GM06990 (cell line): ENCODE measurements around the gene MKNK1.

Experiments used
- DNase-seq: peaks from one replicate; pipeline ENCODE4 v3.0.0-alpha.2; 2011; ENCODE audit not compliant: insufficient read length; ENCODE audit errors: extremely low read depth
- H3K27me3 ChIP-seq: replicated peaks from 2 replicates; pipeline ENCODE4 v1.6.0; 2011; ENCODE audit warnings: low read length; ENCODE audit not compliant: control insufficient read depth, insufficient read depth
- H3K36me3 ChIP-seq: 2 replicates; pipeline ENCODE4 v1.5.1; 2011; ENCODE audit warnings: low read length; ENCODE audit not compliant: control insufficient read depth, insufficient read depth
- H3K4me3 ChIP-seq: replicated peaks from 2 replicates; pipeline ENCODE4 v1.5.1; 2011; ENCODE audit warnings: low read depth, mild to moderate bottlenecking, control low read depth, low read length
- TF ChIP-seq, protein P1 (sequence below): IDR thresholded peaks from 2 replicates; pipeline ENCODE4 v1.5.1; 2011; ENCODE audit warnings: low read length, control low read depth, mild to moderate bottlenecking, inconsistent platforms; ENCODE audit not compliant: insufficient read depth, poor library complexity, severe bottlenecking

The MKNK1 gene

DNA sequence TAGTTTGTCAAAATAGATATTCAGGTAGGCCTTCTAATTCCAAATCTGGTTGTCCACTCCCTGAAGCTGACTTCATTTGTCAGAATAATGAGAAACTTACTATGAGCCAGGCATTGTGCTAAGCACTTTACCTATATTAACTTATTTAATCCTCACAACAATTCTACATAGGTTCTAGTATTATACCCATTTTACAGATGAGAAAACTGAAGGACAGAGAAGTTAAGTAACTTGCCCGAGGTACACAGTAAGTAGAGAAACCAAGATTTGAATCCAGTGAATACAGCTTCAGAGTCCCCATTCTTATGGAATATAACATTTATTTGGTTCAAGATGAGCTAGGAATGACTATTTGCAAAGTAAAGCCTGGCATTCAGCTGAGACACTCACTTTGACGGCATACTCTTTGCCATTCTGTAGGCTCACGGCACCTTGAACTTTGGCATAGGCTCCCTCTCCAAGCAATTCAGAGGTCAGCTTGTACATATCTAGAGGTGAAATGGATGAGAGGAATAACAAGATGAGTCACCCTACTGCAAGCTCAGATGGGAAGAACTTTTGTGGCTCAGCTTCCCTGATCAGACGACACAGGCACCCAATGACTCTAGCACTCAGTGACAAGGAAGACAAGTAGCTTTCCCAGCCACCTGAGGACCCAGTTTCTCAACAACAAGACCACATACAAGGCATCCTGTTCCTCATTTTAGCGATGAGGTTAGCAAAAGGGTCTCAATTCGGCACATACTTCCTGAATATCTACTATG is 23.7 kb downstream of the MKNK1 start:
- no peak overlapping the region for H3K4me3 ChIP-seq
- no peaks in the 10 kb centered on the region for H3K27me3 ChIP-seq
- peaks cover 16% of the 10 kb centered on the region for H3K36me3 ChIP-seq
- TF ChIP-seq, protein P1, sequence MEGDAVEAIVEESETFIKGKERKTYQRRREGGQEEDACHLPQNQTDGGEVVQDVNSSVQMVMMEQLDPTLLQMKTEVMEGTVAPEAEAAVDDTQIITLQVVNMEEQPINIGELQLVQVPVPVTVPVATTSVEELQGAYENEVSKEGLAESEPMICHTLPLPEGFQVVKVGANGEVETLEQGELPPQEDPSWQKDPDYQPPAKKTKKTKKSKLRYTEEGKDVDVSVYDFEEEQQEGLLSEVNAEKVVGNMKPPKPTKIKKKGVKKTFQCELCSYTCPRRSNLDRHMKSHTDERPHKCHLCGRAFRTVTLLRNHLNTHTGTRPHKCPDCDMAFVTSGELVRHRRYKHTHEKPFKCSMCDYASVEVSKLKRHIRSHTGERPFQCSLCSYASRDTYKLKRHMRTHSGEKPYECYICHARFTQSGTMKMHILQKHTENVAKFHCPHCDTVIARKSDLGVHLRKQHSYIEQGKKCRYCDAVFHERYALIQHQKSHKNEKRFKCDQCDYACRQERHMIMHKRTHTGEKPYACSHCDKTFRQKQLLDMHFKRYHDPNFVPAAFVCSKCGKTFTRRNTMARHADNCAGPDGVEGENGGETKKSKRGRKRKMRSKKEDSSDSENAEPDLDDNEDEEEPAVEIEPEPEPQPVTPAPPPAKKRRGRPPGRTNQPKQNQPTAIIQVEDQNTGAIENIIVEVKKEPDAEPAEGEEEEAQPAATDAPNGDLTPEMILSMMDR = no peak
- DNase-seq = no peak

DNA sequence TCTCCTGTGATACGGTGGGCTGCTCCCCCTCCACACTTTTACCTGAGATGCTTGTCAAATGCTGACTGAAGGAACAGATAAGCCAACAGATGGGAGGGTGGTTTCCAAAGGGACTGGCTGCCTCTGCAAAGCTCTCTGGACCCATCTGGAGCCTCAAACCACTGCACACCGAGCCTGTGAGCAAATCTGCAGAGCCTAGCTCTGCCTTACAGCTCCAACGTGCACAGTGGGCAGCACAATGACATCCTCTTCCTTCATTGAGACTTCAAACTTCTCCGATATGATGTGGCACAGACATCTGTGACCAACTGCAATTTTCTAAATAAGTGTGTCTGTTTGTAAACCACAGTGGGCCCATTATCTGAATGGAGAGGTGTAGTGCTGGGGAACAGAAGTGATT is 26.4 kb downstream of the MKNK1 start:
- Histone ChIP-seq H3K36me3 (peaks cover 13% of the 10 kb centered on the region), H3K4me3 (no peak overlapping the region), H3K27me3 (no peaks in the 10 kb centered on the region)
- DNase-seq = no peak
- TF ChIP-seq, protein P1 = no peak

DNA sequence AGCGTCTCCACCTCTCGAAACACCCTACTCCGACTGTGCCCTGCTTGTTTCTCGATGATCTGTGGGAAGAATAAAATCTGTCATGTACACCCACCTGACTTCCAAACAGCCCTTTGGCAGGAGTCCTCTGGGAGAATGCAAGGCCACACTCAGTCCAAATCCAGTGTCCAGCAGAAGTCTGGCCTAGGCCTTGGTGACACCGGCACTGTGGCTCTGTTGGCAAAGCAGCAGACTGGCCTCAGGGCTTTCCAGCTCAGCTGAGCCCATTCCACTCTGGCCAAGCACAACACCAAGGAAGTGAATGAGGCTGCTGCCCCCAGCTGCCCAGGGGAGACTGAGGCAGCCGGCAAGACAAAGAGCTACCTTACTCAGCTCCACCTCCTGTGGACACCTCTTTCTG is 27.5 kb downstream of the MKNK1 start:
- Histone ChIP-seq H3K27me3 (no peaks in the 10 kb centered on the region), H3K4me3 (no peak overlapping the region), H3K36me3 (peaks cover 13% of the 10 kb centered on the region)
- TF ChIP-seq, protein P1 = no peak
- no peak for DNase-seq

DNA sequence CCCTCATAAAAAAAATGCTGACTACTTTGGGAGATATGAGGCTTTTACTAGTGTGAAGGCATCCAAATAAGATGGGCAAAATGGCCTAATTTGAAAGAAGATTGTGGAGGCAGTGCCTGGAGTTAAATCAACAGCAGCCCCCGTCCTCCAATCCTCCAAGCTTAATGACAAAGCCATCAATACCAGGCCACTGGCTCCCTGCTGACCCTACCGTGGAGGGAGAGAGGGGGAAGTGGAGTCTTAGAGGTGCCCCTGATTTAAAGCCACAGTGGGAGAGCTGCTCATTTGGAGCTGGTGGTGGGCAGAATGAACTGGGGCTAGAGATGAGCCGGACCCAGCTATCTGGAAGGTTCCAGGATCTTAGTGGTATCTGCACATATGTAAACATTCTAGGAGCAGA is 28.3 kb downstream of the MKNK1 start:
- H3K27me3 ChIP-seq = no peaks in the 10 kb centered on the region
- TF ChIP-seq, protein P1 = no peak
- peaks cover 13% of the 10 kb centered on the region for H3K36me3 ChIP-seq
- no peak for DNase-seq
- H3K4me3 ChIP-seq = no peak overlapping the region

DNA sequence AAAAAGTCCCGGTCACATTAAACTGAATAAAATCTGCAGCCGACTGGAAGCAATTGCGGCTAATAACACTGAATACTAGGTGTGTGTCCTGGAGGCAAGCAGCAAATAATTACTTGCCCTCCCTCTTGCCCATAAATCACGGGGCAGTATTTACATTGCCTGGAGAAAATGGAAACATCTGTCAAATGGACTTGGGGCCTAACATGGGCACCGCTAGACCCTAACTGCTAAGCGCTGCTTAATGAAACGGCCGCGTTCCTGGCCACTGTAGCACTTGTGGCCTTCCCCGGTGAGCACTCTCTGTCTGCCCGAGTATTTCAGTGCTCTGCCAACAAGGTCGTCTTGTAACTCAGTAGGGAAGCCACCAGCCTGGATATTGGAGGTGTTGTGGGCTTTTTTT is 28.8 kb downstream of the MKNK1 start:
- peaks cover 10% of the 10 kb centered on the region for H3K36me3 ChIP-seq
- no peak for DNase-seq
- H3K4me3 ChIP-seq = no peak overlapping the region
- H3K27me3 ChIP-seq = no peaks in the 10 kb centered on the region
- TF ChIP-seq, protein P1 = no peak
